Measurements from ENCODE around the gene YKT6. TPM values are rescaled to one million over a fixed set of nuclear protein-coding genes. Genes with fewer than 3 reads are reported as not detected.

The YKT6 gene
- total RNA-seq, 4 donors from 2014 or later, result 36.2 to 54.6 (median 43.6) TPM

- H3K27ac ChIP-seq, result no peak overlapping the region
- no peaks in the 10 kb centered on the region for H3K4me1 ChIP-seq
- H3K4me3 ChIP-seq, result no peak overlapping the region
- 75 to 77% methylated on average over 3 of the region's 3 CpGs for WGBS, 2 donors
- no peaks in the 10 kb centered on the region for H3K36me3 ChIP-seq
- TF ChIP-seq EP300 (IDR thresholded peaks at IDR 0.05), result no peak
- TF ChIP-seq, protein P1, sequence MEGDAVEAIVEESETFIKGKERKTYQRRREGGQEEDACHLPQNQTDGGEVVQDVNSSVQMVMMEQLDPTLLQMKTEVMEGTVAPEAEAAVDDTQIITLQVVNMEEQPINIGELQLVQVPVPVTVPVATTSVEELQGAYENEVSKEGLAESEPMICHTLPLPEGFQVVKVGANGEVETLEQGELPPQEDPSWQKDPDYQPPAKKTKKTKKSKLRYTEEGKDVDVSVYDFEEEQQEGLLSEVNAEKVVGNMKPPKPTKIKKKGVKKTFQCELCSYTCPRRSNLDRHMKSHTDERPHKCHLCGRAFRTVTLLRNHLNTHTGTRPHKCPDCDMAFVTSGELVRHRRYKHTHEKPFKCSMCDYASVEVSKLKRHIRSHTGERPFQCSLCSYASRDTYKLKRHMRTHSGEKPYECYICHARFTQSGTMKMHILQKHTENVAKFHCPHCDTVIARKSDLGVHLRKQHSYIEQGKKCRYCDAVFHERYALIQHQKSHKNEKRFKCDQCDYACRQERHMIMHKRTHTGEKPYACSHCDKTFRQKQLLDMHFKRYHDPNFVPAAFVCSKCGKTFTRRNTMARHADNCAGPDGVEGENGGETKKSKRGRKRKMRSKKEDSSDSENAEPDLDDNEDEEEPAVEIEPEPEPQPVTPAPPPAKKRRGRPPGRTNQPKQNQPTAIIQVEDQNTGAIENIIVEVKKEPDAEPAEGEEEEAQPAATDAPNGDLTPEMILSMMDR (IDR thresholded peaks at IDR 0.05), result no peak
- TF ChIP-seq POLR2A (IDR thresholded peaks at IDR 0.05), result no peak
- H3K9me3 ChIP-seq, result no peaks in the 10 kb centered on the region
- H3K27me3 ChIP-seq, result no peaks in the 10 kb centered on the region
- DNase-seq (ENCODE audit: low spot score in 2 of 2), result no peak
Observed at GRCh38 chr7:44154703-44155102, 46.1 kb upstream of the YKT6 start.

DNA sequence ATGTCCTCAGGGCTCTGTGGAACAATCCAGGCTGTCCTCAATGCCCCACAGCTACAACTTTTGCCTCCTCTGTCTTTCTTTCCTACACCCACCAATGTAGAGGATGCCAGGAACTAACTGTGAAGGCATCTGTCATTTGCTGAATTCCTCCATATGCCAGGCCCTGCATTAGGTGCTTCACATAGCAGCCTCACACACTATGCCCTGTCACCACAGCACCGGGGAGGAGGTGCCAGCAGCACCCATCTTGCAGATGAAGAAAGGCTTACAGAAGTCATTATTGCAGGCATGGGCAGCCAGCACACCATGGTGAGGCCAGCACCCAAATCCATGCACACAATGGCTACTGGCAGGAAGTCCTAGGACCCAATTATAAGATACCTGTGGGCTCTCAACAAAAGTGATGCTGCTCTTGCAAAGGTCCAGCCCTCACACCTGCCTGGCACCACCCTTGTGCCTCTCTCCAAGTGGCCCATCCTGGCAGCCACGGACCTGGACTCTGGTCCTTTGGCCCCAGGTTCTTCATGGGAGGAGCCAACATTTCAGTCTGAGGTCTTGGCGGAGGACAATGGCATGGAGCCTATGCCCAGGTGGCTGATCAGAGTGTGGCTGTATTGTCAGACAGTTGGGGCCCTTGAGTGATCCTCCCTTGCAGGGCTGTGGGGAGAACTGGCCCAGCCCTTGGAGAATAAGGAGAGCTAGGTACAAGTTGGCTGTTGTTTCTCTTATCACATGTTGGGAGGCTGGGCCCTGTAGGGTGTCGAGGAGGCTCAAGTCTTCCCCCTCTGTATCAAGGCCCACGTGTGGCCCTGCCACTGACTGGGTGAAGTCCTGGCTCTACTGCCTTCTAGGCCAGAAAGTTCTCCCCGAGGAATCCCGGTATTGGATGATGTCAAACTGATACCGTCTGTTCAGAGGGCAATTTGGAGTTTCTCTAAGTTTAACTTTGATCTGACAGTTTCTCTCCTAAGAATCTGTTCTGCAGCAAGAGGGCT, 45.3 kb upstream of the YKT6 start:
- 82 to 85% methylated on average over 8 of the region's 8 CpGs for WGBS, 2 donors
- TF ChIP-seq EP300 (IDR thresholded peaks at IDR 0.05), result no peak
- no peak for TF ChIP-seq POLR2A (IDR thresholded peaks at IDR 0.05)
- TF ChIP-seq, protein P1 (IDR thresholded peaks at IDR 0.05), result no peak
- no peak overlapping the region for H3K4me3 ChIP-seq
- H3K27me3 ChIP-seq, result no peaks in the 10 kb centered on the region
- H3K9me3 ChIP-seq, result no peaks in the 10 kb centered on the region
- H3K4me1 ChIP-seq, result no peaks in the 10 kb centered on the region
- H3K27ac ChIP-seq, result no peak overlapping the region
- no peaks in the 10 kb centered on the region for H3K36me3 ChIP-seq
- no peak for DNase-seq (ENCODE audit: low spot score in 2 of 2)

DNA sequence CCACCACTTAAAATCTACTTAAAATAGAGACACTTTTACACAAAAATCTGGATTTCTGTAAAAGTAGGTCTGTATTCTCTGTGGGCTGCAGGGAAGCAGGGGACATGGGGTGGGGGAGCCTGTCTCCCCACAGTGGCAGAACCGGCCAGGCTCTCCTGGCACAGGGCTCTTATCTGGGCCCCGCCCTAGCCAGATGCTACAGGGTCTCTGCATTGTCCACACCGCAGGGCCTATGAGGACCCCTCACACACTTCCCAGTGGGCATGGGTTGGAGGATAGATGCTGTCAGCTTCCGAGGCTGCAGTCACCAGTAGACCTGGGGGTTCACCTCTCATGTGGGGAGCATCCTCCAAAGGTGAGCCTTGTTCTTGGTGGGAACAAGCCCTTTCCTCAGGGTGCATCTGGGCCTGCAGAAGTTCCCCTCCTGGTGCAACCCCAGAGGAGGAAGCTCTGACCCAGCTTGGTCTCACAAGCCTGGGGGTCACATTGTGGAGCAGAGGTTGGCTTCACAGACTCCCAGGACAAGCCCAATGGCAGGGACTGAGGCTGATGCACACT, 44.2 kb upstream of the YKT6 start:
- H3K36me3 ChIP-seq, result no peaks in the 10 kb centered on the region
- TF ChIP-seq POLR2A (IDR thresholded peaks at IDR 0.05), result no peak
- TF ChIP-seq, protein P1 (IDR thresholded peaks at IDR 0.05), result no peak
- TF ChIP-seq EP300 (IDR thresholded peaks at IDR 0.05), result no peak
- no peaks in the 10 kb centered on the region for H3K4me1 ChIP-seq
- H3K27me3 ChIP-seq, result no peaks in the 10 kb centered on the region
- H3K9me3 ChIP-seq, result no peaks in the 10 kb centered on the region
- H3K27ac ChIP-seq, result no peak overlapping the region
- H3K4me3 ChIP-seq, result no peak overlapping the region
- no peak for DNase-seq (ENCODE audit: low spot score in 2 of 2)
- WGBS, 2 donors, result 73 to 78% methylated on average over 3 to 4 of the region's 4 CpGs

- no peaks in the 10 kb centered on the region for H3K9me3 ChIP-seq
- H3K4me3 ChIP-seq, result no peak overlapping the region
- H3K27ac ChIP-seq, result no peak overlapping the region
- H3K27me3 ChIP-seq, result no peaks in the 10 kb centered on the region
- 76% methylated on average over 15 of the region's 15 CpGs for WGBS, 2 donors
- TF ChIP-seq EP300 (IDR thresholded peaks at IDR 0.05) (no peak), POLR2A (IDR thresholded peaks at IDR 0.05) (no peak)
- TF ChIP-seq, protein P1 (IDR thresholded peaks at IDR 0.05), result no peak
- no peak for DNase-seq (ENCODE audit: low spot score in 2 of 2)
- H3K4me1 ChIP-seq, result no peaks in the 10 kb centered on the region
- H3K36me3 ChIP-seq, result no peaks in the 10 kb centered on the region
Observed at GRCh38 chr7:44157116-44158080, 43.4 kb upstream of the YKT6 start.

All from tibial nerve (tissue), 4 donors.